Stimulated activated CD4-positive, alpha-beta T cell treated with anti-CD3 and anti-CD28 coated beads, Interleukin-15, amount 100 ng/mL, for 24 hours (primary cell): ENCODE measurements around the gene ELAVL3.
A peak's percentile ranks its signal among the peaks of the same experiment; 100 is the strongest.
"Not testable (repeated sequence)": the region's sequence is repeated elsewhere in the genome, so short reads cannot be mapped to it uniquely, and the experiment has no call there.

Source experiments
- DNase-seq: peaks from one replicate; pipeline ENCODE4 v3.0.0-alpha.2; 2020

The ELAVL3 gene

DNA sequence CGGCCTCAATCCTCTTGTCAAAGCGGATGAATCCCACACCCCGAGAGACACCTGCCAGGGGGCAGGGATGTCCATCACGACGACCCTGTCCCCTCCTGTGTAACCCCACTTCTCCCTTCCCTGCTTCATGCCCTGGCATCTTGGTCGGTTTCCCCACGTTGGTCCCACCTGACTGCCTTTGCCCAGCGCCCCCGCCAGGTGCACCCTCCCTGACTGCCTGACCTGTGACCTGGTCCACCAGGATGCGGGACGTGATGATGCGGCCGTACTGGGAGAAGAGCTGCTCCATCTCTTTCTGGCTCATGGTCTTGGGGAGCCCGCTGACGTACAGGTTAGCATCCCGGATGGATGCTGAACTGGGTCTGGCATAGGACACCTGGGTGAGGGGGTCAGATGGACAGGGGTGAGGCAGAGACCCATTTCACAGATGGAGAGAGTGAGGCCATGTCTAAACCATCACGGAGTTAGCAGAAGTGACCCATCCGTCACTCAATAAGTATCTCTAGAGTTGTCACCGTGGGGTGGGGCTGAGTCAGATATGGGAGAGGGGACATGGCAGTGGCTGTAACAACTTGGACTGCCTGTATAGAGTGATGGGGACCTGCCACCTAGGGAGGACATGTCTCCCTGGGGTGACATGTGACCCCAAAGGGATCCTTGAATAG is 22.5 kb downstream of the ELAVL3 start:
- no peak for DNase-seq

- DNase-seq = no peak
Observed at GRCh38 chr19:11457831-11458230, 23.0 kb downstream of the ELAVL3 start.

GRCh38 chr19:11457115-11457514 is 23.7 kb downstream of the ELAVL3 start:
- no peak for DNase-seq

DNA sequence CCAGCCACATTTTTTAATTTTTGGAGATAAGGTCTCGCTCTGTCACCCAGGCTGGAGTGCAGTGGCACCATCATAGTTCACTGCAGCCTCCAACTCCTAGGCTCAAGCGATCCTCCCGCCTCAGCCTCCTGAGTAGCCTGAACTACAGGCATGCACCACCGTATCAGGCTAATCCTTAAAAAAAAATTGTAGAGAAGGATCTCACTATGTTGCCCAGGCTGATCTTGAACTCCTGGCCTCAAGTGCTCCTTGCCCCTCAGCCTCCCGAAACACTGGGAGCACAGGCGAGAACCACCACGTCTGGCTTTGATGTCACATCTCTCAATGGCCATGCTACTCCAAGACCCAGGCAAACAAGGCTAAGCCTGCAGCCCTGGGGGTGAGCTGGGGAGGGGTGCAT is 24.2 kb downstream of the ELAVL3 start:
- DNase-seq = no peak

GRCh38 chr19:11455233-11455554 is 25.7 kb downstream of the ELAVL3 start:
- DNase-seq = not testable (repeated sequence)

DNA sequence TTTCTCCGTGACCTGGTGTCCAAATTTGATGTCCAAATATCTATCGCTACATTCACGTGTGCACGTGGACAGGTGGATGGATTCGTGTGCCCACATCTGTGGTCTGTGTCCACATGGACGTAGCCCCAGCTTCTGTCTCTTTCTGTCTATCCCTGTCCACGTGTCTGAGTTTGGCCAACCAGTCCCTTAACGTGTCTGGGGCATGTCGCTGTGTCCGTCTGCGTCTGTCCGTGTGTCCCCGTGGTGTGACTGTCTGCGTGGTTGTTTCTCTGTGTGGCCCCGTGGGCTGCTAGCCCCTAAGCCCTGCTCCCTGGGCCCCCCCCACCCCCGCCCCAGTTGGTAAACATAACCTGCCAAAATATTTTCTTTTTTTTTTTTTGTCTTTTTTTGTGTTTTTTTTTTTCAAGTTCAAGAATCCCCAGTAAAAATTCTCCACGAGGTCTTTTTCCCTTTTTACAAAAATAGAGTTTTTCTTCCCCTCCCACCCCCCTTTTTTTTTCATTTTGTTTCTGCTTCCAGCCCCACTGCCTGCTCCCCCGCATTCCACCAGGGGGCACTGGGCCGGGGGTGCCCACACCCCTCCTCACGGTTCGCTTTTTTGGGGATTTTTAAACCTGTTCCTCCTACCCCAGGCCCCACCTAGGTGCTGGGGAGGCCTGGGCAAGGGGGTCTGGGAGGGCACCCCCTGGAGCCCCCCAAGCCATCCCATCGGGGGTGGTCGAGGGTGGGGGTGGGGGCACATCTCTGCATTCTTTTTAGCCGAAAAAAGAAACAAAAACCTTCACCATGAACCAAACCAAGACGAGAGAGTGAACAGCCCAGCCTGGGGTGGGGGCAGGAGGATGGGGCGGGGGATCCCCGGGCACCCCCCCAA is 27.1 kb downstream of the ELAVL3 start:
- DNase-seq = peak; percentile 36

GRCh38 chr19:11452620-11453310 is 28.1 kb downstream of the ELAVL3 start:
- DNase-seq = no peak

DNA sequence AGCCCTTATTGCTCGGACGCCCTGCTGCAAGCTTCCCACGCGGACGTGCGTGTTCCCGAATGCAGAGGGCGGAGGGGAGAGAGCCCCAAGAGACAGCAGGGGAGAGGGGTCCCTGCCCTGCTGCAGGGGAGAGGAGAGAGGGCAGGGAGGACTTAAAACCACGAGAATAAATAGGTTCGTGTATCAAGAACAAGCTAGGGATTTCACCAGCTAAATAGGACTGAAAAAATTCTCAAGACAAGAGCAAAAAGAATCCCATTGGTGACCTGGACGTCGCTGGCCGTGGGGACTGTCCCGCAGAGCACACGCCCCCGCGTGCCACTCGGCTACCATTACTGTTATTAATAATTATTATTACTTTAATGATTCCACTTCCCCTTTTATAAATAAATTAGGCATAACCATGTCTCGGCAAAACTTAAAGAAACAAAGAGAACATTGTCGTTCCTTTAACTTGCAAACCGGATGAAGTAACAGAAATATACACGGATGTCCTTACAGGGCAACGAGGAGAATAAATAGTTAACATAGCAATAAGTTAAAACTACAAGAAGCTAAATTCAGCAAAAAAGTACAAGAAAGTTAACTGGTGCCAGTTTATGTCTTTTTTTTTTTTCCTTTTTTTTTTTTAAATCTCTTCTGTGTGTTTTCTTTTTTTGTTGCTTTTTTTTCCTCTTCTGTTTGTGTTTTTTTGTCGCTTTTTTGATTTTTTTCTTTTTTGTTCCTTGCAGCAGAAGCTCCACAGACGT is 28.8 kb downstream of the ELAVL3 start:
- DNase-seq = no peak

DNA sequence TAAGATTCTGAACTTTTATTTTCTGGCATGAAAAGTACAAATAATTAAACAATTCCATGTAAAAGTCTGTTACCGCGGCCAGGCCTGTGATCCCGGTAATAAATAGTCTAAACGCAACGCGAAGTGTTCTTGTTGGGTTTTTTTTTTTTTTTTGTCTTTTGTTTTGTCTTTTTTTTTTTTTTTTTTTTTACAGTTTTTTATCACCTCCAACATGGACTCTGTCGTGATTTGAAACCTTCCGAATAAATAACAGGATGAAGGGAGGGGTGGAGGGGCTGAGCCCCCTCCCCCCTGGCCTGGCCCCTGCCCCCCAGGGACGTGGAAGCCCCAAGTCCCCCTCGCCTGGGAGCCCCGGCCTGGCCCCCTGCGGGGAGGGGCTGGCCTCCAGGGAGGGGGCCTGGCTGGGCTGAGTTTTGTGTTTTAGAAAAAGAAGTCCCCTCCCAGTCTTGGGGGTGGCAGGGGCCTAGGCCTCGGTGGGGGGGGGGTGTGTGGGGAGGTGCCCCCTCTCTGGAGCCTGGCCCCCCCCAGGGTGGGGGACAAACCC is 29.4 kb downstream of the ELAVL3 start:
- no peak for DNase-seq

DNA sequence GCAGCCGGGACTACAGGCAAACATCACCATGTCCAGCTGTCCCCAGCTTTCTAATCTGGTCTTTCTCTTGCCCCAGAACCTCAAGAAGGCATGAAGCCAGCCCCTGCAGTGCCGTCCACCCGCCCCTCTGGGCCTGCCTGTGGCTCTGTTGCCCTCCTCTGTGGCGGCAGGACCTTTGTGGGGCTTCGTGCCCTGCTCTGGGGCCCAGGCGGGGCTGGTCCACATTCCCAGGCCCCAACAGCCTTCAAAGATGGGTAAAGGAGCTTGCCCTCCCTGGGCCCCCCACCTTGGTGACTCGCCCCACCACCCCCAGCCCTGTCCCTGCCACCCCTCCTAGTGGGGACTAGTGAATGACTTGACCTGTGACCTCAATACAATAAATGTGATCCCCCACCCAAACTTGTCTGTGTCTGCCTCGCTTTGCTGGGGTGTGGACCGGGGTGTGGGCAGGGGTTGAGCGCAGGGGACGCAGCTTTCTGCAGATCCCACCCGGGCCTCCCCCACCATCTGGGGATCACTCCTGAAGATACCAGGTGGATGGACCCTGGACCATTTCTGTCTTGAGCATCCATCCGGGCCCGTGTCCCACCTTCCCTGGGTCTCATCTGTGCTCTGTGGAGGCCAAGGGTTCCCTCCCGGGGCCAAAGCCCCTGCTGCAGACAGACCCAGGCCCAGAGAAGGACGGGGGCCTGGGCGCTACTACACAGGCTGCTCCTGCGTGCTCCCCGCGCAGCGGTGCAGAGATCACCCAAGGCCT is 30.1 kb downstream of the ELAVL3 start:
- no peak for DNase-seq

DNA sequence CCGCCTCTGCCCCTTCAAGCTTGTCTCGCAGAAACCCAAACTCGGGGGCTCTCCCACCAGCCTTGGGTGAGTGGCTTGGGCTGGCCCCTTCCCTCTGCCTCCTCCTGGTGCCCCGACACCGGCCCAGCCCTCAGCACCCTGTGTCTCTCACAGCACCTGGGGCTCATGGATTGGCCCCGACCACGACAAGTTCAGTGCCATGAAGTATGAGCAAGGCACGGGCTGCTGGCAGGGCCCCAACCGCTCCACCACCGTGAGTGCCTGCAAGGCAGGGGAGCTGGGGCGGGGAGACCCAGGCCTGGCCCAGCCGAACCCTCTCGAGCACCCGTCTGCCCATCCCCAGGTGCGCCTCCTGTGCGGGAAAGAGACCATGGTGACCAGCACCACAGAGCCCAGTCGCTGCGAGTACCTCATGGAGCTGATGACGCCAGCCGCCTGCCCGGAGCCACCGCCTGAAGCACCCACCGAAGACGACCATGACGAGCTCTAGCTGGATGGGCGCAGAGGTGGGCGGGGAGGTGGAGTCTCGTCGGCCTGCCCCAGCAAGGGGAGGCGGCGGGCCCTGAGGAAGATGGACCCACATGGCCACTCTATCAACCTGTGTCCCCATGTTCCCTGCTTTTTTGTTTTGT is 31.8 kb downstream of the ELAVL3 start:
- DNase-seq = no peak

- no peak for DNase-seq
Observed at GRCh38 chr19:11448410-11448809, 32.4 kb downstream of the ELAVL3 start.

DNA sequence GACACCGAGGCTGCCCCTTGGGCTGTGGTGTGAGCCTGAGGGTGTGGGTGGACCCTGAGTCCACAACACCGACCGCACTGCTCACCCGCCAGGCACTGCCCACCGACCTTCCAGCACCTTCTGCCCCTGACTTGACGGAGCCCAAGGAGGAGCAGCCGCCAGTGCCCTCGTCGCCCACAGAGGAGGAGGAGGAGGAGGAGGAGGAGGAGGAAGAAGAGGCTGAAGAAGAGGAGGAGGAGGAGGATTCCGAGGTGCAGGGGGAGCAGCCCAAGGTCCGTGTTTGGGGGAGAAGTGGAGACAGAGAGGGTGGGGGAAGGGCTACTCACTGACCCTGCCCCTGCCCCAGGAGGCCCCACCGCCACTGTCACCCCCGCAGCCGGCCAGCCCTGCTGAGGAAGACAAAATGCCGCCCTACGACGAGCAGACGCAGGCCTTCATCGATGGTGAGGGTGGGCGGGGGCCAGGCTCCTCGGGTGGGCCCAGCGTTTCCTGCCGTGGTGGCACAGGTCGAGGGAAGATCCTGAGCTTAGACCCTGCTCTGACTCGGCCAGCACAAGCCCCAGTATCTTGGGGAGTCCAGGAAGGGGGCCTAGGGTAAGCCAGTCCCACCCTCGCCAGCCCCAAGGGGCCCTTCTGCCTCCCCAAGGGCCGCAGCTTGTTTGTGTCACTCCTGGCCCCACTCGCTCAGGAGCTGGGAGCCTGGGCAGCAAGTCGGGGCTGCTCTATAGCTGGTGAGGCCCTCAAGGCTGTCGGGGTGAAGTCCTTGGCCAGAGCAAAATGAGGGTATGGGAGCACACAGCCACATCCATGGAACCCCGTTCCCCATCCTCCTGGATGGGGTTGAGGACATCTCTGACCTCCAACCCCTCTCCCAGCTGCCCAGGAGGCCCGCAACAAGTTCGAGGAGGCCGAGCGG is 33.2 kb downstream of the ELAVL3 start:
- DNase-seq = no peak

DNA sequence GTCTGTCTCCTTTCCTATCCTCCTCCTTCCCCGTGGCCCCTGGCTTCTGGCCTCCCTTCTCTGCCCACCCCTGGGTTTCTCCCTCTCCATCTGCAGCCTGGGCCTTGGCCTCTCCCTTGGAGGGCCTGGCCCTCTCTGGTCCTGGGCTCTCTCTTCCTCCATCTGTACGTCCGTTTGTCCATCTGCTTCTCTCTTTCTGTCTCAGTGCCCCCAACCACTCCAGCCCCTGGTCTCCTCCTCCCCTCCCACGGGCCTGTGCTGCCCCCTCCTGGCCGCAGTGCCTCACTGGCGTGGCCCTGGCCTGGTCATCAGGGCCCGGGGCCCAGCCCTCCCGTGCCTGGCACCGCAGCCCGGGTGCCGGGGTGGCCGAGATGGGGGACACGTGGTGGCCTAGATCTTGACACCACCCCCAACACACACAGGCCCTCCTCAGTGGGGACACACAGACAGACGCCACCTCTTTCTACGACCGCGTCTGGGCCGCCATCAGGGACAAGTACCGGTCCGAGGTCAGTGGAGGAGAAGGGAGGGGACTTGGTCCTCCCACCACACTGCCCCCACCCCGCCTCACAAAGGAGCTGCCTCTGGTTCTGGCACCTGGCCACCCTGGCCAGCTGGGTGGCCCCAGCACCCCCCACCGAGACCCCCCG is 34.1 kb downstream of the ELAVL3 start:
- peak; percentile 49 for DNase-seq

- DNase-seq = no peak
Observed at GRCh38 chr19:11446271-11446651, 34.6 kb downstream of the ELAVL3 start.

- DNase-seq = no peak
Observed at GRCh38 chr19:11445141-11445540, 35.7 kb downstream of the ELAVL3 start.

GRCh38 chr19:11444059-11444458 is 36.8 kb downstream of the ELAVL3 start:
- no peak for DNase-seq

DNA sequence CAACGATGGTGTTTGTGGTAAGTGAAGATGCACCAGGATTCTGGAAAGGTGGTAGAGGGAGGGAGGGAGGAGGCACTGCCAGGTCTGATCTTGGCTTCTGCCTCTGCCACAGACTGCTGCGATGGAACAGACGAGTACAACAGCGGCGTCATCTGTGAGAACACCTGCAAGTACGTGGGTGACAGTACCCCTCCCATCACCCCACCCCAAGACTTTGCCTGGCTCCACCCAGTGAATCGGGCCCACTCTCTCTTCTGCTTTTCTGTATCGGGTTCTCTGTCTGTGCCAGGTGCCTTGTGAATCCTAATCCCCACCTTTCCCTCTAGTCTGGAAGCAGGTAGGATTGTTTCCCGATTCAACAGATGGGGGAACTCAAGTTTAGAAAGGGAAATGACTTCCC is 42.9 kb downstream of the ELAVL3 start:
- DNase-seq = no peak

- DNase-seq = peak; percentile 30
Observed at GRCh38 chr19:11435833-11436313, 45.0 kb downstream of the ELAVL3 start.
